Ishikawa (cell line): ENCODE measurements around the gene TNFAIP3.

Experiments used
- CREB1 ChIP-seq: IDR thresholded peaks from 2 replicates; pipeline ENCODE4 v1.6.1; 2012; ENCODE audit warnings: low read depth
- EP300 ChIP-seq: IDR thresholded peaks from 2 replicates; pipeline ENCODE4 v1.6.1; 2012; ENCODE audit warnings: borderline replicate concordance
- TAF1 ChIP-seq: IDR thresholded peaks from 2 replicates; pipeline ENCODE4 v1.6.1; 2012; ENCODE audit warnings: low read depth, mild to moderate bottlenecking
- TF ChIP-seq, protein P1 (sequence below): IDR thresholded peaks from 2 replicates; pipeline ENCODE4 v1.6.1; 2012

DNA sequence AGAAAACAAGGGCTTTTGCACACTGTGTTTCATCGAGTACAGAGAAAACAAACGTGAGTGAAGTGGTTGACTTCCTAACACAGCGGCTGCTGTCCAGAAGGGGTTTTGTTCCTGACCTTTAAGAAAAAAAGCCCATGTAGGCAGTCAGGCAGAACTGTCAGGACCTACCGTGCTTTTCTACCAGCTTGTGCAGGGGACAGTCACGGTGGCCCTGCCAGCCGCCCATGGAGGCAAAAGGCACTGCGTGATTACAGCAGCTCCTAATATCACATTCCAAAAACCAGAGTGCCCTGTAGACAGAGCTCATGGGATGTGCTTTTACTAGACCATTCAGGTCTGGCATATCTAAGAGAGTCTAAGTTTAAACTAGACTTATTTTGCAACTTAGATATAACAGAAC, 12.2 kb downstream of the TNFAIP3 start:
- TF ChIP-seq CREB1 = no peak
- no peak for TF ChIP-seq EP300
- TF ChIP-seq, protein P1, sequence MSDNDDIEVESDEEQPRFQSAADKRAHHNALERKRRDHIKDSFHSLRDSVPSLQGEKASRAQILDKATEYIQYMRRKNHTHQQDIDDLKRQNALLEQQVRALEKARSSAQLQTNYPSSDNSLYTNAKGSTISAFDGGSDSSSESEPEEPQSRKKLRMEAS = no peak
- no peak for TF ChIP-seq TAF1
